IMR-90 (cell line): ENCODE measurements around the gene FCHSD2. TPM values are rescaled to one million over a fixed set of nuclear protein-coding genes. Genes with fewer than 3 reads are reported as not detected.

Experiments used
- ATAC-seq: fragments of 200-7000 bp; cut with Tn5 transposase; 2 replicates; pipeline ENCODE4 v1.9.1; 2020; ENCODE audit warnings: low read depth, mild to moderate bottlenecking, moderate library complexity
- BruUV-seq: library from RNA; stranded (reverse); fragments of 400-500 nt; replicated peaks from 2 replicates; lab custom pipeline; 2021; lab: Mats Ljungman, UMichigan
- CTCF ChIA-PET: fragments of 300-600 bp; formaldehyde crosslinking; extraction: SDS; loops from one replicate; lab custom pipeline; 2021; ENCODE audit warnings: antibody characterized with exemption; lab: Yijun Ruan, JAX
- POLR2A ChIA-PET: fragments of 300-600 bp; sonication (Branson Sonifier 250); formaldehyde crosslinking; loops from one replicate; lab custom pipeline; 2022; ENCODE audit warnings: antibody characterized with exemption; ENCODE audit not compliant: unreplicated experiment; lab: Charles Lee
- DNase-seq: peaks from one replicate; pipeline ENCODE4 v3.0.0; 2013
- H2AFZ ChIP-seq: replicated peaks from 2 replicates; pipeline ENCODE3; 2013; ENCODE audit warnings: low read length, mild to moderate bottlenecking; ENCODE audit not compliant: poor library complexity
- H2AK5ac ChIP-seq: 2 replicates; pipeline ENCODE4 v1.6.1; 2013; ENCODE audit warnings: low read depth, low read length, inconsistent platforms
- H2AK9ac ChIP-seq: replicated peaks from 2 replicates; pipeline ENCODE3; 2013; ENCODE audit warnings: mild to moderate bottlenecking, low read depth, low read length, moderate library complexity; ENCODE audit not compliant: poor library complexity
- H2BK120ac ChIP-seq: 2 replicates; pipeline ENCODE4 v1.6.1; 2013; ENCODE audit warnings: low read depth, low read length, inconsistent platforms
- H2BK15ac ChIP-seq: 3 replicates; pipeline ENCODE4 v1.6.1; 2013; ENCODE audit warnings: low read depth, low read length, inconsistent platforms
- H2BK20ac ChIP-seq: 2 replicates; pipeline ENCODE4 v1.6.1; 2013; ENCODE audit warnings: low read depth, mild to moderate bottlenecking, inconsistent platforms, low read length, moderate library complexity
- H2BK5ac ChIP-seq: 2 replicates; pipeline ENCODE4 v1.6.1; 2013; ENCODE audit warnings: mild to moderate bottlenecking, low read depth, low read length, inconsistent platforms; ENCODE audit not compliant: poor library complexity, severe bottlenecking
- H3K14ac ChIP-seq: replicated peaks from 2 replicates; pipeline ENCODE4 v1.6.1; 2013; ENCODE audit warnings: low read depth, low read length, inconsistent platforms
- H3K18ac ChIP-seq: 2 replicates; pipeline ENCODE4 v1.6.1; 2013; ENCODE audit warnings: low read depth, low read length, control low read depth
- H3K23ac ChIP-seq: 2 replicates; pipeline ENCODE4 v1.6.1; 2013; ENCODE audit warnings: low read depth, low read length, inconsistent platforms
- H3K27ac ChIP-seq: 2 replicates; pipeline ENCODE4 v1.5.1; 2013; ENCODE audit warnings: mild to moderate bottlenecking, control low read depth, low read length; ENCODE audit not compliant: insufficient read depth
- H3K27me3 ChIP-seq: 2 replicates; pipeline ENCODE4 v1.6.1; 2013; ENCODE audit warnings: low read length; ENCODE audit not compliant: control insufficient read depth, insufficient read depth
- H3K36me3 ChIP-seq: 2 replicates; pipeline ENCODE4 v1.6.1; 2013; ENCODE audit warnings: low read length, mixed read lengths; ENCODE audit not compliant: control insufficient read depth, insufficient read depth
- H3K4ac ChIP-seq: 2 replicates; pipeline ENCODE4 v1.6.1; 2013; ENCODE audit warnings: low read depth, low read length, inconsistent platforms
- H3K4me1 ChIP-seq: 2 replicates; pipeline ENCODE4 v1.6.1; 2013; ENCODE audit warnings: low read length, mixed read lengths; ENCODE audit not compliant: control insufficient read depth, insufficient read depth
- H3K4me2 ChIP-seq: 2 replicates; pipeline ENCODE4 v1.6.1; 2013; ENCODE audit warnings: low read depth, mild to moderate bottlenecking, control low read depth, low read length, moderate library complexity
- H3K4me3 ChIP-seq: 2 replicates; pipeline ENCODE4 v1.5.1; 2013; ENCODE audit warnings: low read depth, mild to moderate bottlenecking, control low read depth, low read length, moderate library complexity; ENCODE audit not compliant: insufficient read depth
- H3K56ac ChIP-seq: 2 replicates; pipeline ENCODE4 v1.6.1; 2013; ENCODE audit warnings: low read length, inconsistent platforms; ENCODE audit not compliant: insufficient read depth; ENCODE audit errors: extremely low read depth
- H3K79me1 ChIP-seq, 2 experiments: 2 replicates each; pipeline ENCODE4 v1.6.1; 2013; ENCODE audit warnings: low read length in 2 of 2, inconsistent platforms in 1 of 2, low read depth in 1 of 2
- H3K9ac ChIP-seq: 2 replicates; pipeline ENCODE4 v1.6.1; 2013; ENCODE audit warnings: low read depth, low read length, control low read depth
- H3K9me1 ChIP-seq: 2 replicates; pipeline ENCODE4 v1.6.1; 2013; ENCODE audit warnings: low read length, inconsistent platforms; ENCODE audit not compliant: insufficient read depth
- H3K9me3 ChIP-seq: 2 replicates; pipeline ENCODE4 v1.6.1; 2013; ENCODE audit warnings: low read length; ENCODE audit not compliant: control insufficient read depth, insufficient read depth
- H4K20me1 ChIP-seq: 2 replicates; pipeline ENCODE4 v1.6.1; 2013; ENCODE audit warnings: low read length, inconsistent platforms; ENCODE audit not compliant: insufficient read depth
- H4K5ac ChIP-seq: 2 replicates; pipeline ENCODE4 v1.6.1; 2013; ENCODE audit warnings: mild to moderate bottlenecking, low read depth, low read length, control low read depth
- H4K8ac ChIP-seq, 2 experiments: 2 replicates each; pipeline ENCODE4 v1.6.1; 2013; ENCODE audit warnings: low read depth in 2 of 2, low read length in 2 of 2, control low read depth in 1 of 2, inconsistent platforms in 1 of 2
- H4K91ac ChIP-seq: 2 replicates; pipeline ENCODE4 v1.6.1; 2013; ENCODE audit warnings: low read depth, low read length, inconsistent platforms; ENCODE audit not compliant: insufficient read depth
- CEBPB ChIP-seq: IDR thresholded peaks from 2 replicates; pipeline ENCODE4 v1.6.1; 2012; ENCODE audit warnings: low read depth, low read length, improper control_type of control experiment
- ELK1 ChIP-seq: fragments of 150-350 bp; IDR thresholded peaks from 2 replicates; pipeline ENCODE4 v1.6.1; 2016; ENCODE audit warnings: low read depth, mild to moderate bottlenecking, low read length, moderate library complexity, borderline replicate concordance
- FOS ChIP-seq: fragments of 150-350 bp; IDR thresholded peaks from 2 replicates; pipeline ENCODE4 v1.6.1; 2016; ENCODE audit warnings: low read depth, low read length
- MAZ ChIP-seq: IDR thresholded peaks from 2 replicates; pipeline ENCODE4 v1.6.1; 2012; ENCODE audit warnings: low read depth, mild to moderate bottlenecking, low read length, improper control_type of control experiment, moderate library complexity, borderline replicate concordance
- MXI1 ChIP-seq: IDR thresholded peaks from 2 replicates; pipeline ENCODE4 v1.6.1; 2012; ENCODE audit warnings: low read depth, mild to moderate bottlenecking, low read length, moderate library complexity, borderline replicate concordance
- SMC3 ChIP-seq: fragments of 150-350 bp; IDR thresholded peaks from 2 replicates; pipeline ENCODE4 v1.6.1; 2016; ENCODE audit warnings: low read depth, mild to moderate bottlenecking, antibody characterized with exemption, low read length, moderate library complexity
- WGBS, 2 experiments: methylation state at CpG; one replicate each; pipeline versions ENCODE4 v1.1.5 to v1.1.7; 2013; ENCODE audit warnings: missing lambda C conversion rate in 2 of 2; ENCODE audit not compliant: insufficient read length in 1 of 2; ENCODE audit errors: extremely low coverage in 2 of 2; 5-methylcytosine and 5-hydroxymethylcytosine counted together
- dilution Hi-C: fragments of 300-500 bp; cut with HindIII; formaldehyde crosslinking; loops from one replicate; pipeline ENCODE4 v1.14.3; 2018; ENCODE audit warnings: low sequenced_read_pairs; ENCODE audit not compliant: unreplicated experiment
- in situ Hi-C: fragments of 300-500 bp; cut with MboI; formaldehyde crosslinking; loops from 3 replicates; pipeline ENCODE4 v1.14.3; 2019; ENCODE audit warnings: low sequenced_read_pairs, inconsistent platforms, mixed read lengths
- intact Hi-C: fragments of 100-400 bp; cut with micrococcal nuclease; formaldehyde crosslinking; loops from 2 replicates; pipeline ENCODE4 v1.10.0; 2022
- polyA plus RNA-seq, 3 experiments: library from polyadenylated mRNA; depleted of rRNA; stranded (reverse); fragments of >200 nt; gene quantifications; 2 replicates each; pipeline ENCODE4 v1.2.3, GENCODE V29; 2012; ENCODE audit warnings: low replicate concordance in 1 of 3
- total RNA-seq: library from RNA; depleted of rRNA; stranded (reverse); fragments of >200 nt; gene quantifications from 2 replicates; pipeline ENCODE4 v1.2.3, GENCODE V29; 2012
- TF ChIP-seq, protein P1 (sequence below): fragments of 150-350 bp; IDR thresholded peaks from 2 replicates; pipeline ENCODE4 v1.6.1; 2017; ENCODE audit warnings: mild to moderate bottlenecking, antibody characterized with exemption, low read length, low read depth
- TF ChIP-seq, protein P2 (sequence below): conservative IDR thresholded peaks from 2 replicates; pipeline ENCODE4 v1.5.1; 2012; ENCODE audit warnings: mild to moderate bottlenecking, low read depth, low read length, improper control_type of control experiment

Gene FCHSD2
- total and polyA plus RNA-seq, 2 of the 4 experiments (the other 2 are of a cell fraction), result 5.9 to 18.7 TPM

GRCh38 chr11:72983560-72983959 is 158.6 kb downstream of the FCHSD2 start:
- TF ChIP-seq, protein P1, sequence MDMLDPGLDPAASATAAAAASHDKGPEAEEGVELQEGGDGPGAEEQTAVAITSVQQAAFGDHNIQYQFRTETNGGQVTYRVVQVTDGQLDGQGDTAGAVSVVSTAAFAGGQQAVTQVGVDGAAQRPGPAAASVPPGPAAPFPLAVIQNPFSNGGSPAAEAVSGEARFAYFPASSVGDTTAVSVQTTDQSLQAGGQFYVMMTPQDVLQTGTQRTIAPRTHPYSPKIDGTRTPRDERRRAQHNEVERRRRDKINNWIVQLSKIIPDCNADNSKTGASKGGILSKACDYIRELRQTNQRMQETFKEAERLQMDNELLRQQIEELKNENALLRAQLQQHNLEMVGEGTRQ, result no peak
- TF ChIP-seq MAZ (no peak), MXI1 (no peak), FOS (no peak), SMC3 (no peak), ELK1 (no peak), CEBPB (no peak)
- TF ChIP-seq, protein P2, sequence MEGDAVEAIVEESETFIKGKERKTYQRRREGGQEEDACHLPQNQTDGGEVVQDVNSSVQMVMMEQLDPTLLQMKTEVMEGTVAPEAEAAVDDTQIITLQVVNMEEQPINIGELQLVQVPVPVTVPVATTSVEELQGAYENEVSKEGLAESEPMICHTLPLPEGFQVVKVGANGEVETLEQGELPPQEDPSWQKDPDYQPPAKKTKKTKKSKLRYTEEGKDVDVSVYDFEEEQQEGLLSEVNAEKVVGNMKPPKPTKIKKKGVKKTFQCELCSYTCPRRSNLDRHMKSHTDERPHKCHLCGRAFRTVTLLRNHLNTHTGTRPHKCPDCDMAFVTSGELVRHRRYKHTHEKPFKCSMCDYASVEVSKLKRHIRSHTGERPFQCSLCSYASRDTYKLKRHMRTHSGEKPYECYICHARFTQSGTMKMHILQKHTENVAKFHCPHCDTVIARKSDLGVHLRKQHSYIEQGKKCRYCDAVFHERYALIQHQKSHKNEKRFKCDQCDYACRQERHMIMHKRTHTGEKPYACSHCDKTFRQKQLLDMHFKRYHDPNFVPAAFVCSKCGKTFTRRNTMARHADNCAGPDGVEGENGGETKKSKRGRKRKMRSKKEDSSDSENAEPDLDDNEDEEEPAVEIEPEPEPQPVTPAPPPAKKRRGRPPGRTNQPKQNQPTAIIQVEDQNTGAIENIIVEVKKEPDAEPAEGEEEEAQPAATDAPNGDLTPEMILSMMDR, result no peak
- Histone ChIP-seq H3K4me3 (no peak overlapping the region), H3K9me1 (no peaks in the 10 kb centered on the region), H4K5ac (no peak overlapping the region), H3K9ac (no peak overlapping the region), H4K91ac (no peak overlapping the region), H2AK5ac (no peak overlapping the region), H3K36me3 (peaks cover 1% of the 10 kb centered on the region; the same call in 1 of the 2 replicates), H2BK5ac (no peak overlapping the region), H3K4me2 (no peak overlapping the region), H3K27me3 (no peaks in the 10 kb centered on the region), H3K56ac (no peak overlapping the region), H2AFZ (no peak overlapping the region), H3K4me1 (no peaks in the 10 kb centered on the region), H2BK20ac (no peak overlapping the region), H3K9me3 (no peaks in the 10 kb centered on the region), H4K20me1 (no peaks in the 10 kb centered on the region), H3K23ac (no peak overlapping the region), H2AK9ac (no peak overlapping the region), H3K79me1 (peaks cover 4 to 16% of the 10 kb centered on the region in 2 experiments; a peak in 3 of 4 replicates), H3K14ac (no peak overlapping the region), H3K4ac (no peak overlapping the region), H3K27ac (no peak overlapping the region), H4K8ac (no peak overlapping the region), H3K18ac (no peak overlapping the region), H2BK120ac (no peak overlapping the region), H2BK15ac (no peak overlapping the region)
- BruUV-seq, result no TSS peak
- WGBS, 2 experiments, result no CpG with 5 or more reads among the region's 2 CpGs
- no peak for DNase-seq
- POLR2A ChIA-PET, result no interaction called here
- dilution Hi-C loops (no loop called here), in situ Hi-C loops (no loop called here), intact Hi-C loops (no loop called here)
- ATAC-seq, result no peak
- CTCF ChIA-PET, result no interaction called here
